ENCODE measurements around the gene AQR.
"Not testable (repeated sequence)": the region's sequence is repeated elsewhere in the genome, so short reads cannot be mapped to it uniquely, and the experiment has no call there.

AQR gene

DNA sequence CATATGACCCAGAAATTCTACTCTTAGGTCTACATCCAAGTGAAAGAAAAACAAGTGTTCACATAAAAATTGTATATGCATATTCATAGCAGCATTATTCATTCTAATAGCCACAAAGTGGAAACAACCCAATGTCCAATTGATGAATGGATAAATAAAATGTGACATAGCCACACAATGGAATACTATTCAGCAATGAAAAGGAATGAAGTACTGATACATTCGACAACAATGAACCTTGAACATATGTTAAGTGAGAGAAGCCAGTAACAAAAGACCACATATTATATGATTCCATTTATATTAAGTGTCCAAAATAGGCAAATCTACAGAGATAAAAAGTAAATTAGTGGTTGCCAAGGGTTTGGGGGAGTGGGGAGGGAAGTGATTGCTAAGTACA, 104.0 kb downstream of the AQR start:
- no peak for DNase-seq

DNA sequence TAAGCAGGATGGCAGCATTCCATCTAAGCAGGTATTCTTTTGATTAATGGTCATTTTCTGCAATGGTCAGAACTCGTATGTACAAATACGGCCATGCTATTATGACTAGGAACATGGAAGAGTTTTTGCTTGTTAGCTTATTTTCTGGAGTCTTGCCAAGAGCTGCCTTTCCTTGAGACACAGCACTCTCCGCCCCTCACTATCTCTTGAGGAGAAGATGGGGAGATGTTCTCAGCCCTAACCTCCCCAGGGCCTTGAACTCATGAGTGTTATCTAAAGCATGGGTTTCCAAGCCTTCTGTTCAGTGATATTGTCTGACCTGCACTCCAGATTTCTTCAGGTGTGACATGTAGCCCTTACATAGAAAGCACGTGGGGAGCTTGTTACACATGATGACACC, 108.3 kb downstream of the AQR start:
- DNase-seq, result no peak

DNA sequence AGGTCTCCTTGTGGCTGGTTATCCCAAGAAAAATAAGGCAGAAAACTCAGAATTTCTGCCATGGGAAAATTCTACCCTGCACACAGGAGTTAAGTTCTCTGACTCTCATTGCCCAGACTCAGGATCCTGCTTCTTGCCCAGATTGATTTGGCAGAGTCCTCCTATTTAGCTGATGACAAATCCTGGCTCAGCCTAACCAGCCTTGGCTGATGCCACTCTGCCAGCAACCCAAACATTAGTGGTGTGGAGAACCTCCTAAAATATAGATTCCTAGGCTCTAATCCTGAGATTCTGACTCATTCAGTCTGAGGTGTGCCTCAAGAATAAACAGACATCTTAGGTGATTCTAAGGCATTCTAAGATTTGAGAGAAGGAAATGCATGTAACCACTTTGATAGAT, 113.6 kb downstream of the AQR start:
- peak; percentile 7 for DNase-seq

GRCh38 chr15:34855413-34855812, 114.1 kb downstream of the AQR start:
- DNase-seq, result peak; percentile 81

- DNase-seq, result no peak
Observed at GRCh38 chr15:34854232-34854631, 115.3 kb downstream of the AQR start.

DNA sequence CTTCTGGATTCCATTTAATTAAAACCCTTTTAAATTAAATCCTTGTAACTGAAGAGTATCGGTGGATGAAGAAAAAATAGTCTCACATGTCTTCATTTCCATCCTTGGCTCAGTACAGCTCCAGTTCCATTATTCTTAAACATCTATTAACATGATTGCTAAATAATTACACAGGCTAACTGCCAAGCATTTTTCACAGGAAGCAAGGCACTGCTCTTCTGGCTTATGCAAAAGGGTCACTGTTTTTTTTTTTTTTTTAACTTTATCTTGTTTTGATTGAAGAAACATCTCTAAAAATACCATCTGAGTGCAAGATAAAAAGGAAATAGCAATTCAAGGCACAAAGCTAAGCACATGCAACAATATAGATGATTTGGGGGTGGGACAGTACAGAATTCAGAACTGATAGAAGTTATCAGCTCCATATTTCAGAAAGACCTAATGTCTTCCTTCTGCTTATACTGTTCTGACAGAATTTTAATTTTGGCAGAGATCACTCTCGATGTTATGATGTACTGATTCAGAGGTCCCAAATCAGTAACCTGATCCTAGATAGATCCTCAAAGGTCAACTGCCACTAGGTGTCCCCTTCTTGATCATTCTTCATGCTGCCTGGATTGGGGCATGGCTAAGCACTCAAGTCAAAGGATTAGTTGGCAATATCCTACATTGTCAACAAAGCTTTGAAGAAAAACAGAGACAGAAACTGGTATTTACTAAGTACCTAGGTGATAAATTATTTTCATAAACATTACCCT, 116.4 kb downstream of the AQR start:
- peak; percentile 39 for DNase-seq

DNA sequence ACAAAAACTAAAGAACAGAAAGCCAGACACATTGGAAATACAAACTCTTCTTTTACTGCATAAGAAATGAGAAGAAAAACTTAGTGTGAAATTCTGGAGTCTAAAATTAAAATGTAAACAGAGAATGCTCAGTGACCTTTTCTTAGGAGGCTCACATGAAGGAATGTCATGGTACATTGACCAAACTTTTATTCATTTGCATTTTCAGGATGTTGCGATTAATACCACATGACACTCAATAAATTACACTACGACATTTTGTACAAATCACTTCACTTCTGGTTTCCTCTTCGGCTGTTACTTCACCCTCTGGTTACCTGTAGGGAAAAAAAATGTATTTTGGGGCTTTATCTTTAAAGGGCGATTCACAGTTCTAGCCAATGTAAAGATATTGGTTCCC, 117.8 kb downstream of the AQR start:
- no peak for DNase-seq

DNA sequence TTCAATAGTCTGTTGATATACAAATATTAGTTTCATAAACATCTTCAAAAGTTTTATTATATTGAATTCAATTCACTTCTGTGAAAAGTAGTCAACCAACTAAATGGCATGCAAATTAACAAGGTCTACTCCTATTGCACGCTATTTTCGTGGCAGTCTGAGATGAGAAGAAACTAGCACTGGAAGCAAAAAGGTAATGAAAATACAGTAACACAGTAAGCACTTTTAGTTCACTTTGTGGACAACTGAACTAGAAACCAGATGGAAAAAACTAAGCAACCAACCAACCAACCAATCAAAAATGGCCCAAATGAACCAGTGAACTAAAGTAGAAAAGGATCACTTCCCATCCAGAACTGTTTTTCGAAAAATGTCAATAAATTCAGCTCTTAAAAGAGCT, 118.5 kb downstream of the AQR start:
- DNase-seq, result no peak

- no peak for DNase-seq
Observed at GRCh38 chr15:34850121-34850520, 119.4 kb downstream of the AQR start.

DNA sequence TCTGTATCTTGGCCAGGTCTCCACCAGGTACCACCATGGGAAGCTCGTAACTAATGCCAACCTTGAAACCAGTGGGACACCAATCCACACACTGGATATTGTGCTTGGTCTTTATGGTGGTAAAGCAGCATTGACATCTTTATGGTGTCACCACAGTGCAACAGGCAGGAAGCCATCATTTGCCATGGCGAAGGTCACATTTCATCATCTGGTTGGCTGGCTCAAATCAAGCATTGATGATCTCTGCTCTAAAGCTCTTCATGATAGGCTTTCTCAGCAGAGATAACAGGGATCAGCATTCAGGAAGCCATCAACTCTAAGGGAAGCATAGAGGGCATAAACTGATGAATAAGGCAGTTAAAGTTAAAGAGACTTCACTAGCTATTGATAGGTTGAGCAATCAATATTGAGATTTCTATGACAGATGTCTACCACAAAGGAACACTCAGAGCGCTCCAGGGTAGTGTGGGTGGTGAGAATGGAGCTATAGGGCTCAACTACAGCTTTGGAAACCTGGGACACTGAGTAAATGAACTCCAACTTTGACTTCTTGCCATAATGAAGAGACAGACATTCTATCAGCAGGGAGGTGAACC, 120.1 kb downstream of the AQR start:
- no peak for DNase-seq

DNA sequence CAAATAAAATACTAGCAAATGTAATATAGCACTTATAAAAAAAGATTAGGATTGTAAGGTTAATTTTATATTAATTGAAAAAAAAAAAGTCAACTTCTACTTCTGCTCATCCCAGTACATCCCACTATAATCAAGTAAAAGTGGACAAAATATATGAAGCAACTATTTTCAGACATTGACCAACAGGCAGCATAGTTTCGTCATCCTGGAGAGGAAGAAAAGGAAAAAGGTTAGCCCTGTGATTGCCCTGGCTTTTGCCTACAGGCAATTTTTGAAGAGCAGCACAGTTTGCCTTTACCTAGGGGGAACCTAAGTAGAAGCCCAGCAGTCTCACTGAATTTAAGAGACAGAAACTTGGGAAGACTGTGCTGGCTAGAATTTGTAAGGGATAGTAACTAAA, 121.9 kb downstream of the AQR start:
- no peak for DNase-seq

DNA sequence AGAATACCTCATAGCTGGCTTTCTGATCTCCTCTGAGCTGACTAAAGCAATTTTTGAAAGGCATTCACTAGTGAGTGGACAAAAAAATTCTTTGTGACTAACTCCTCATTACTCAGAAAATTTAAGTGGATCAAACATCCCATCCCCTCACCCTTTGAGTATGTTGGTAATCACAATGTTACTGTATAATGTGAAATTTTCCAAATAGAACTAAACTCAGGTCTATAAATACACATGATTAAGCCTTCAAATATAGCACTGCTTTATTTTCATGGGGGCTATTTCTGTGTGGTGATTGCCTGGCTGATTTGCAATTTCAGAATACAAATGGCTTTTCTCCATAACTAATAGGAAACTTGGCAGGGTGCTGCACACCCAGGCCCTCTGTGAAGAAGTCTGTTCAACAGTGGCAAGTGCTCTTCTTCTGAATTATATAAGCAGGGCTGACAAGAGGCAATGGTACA, 128.2 kb downstream of the AQR start:
- peak; percentile 70 for DNase-seq

- DNase-seq, result no peak
Observed at GRCh38 chr15:34838282-34838681, 131.3 kb downstream of the AQR start.

DNA sequence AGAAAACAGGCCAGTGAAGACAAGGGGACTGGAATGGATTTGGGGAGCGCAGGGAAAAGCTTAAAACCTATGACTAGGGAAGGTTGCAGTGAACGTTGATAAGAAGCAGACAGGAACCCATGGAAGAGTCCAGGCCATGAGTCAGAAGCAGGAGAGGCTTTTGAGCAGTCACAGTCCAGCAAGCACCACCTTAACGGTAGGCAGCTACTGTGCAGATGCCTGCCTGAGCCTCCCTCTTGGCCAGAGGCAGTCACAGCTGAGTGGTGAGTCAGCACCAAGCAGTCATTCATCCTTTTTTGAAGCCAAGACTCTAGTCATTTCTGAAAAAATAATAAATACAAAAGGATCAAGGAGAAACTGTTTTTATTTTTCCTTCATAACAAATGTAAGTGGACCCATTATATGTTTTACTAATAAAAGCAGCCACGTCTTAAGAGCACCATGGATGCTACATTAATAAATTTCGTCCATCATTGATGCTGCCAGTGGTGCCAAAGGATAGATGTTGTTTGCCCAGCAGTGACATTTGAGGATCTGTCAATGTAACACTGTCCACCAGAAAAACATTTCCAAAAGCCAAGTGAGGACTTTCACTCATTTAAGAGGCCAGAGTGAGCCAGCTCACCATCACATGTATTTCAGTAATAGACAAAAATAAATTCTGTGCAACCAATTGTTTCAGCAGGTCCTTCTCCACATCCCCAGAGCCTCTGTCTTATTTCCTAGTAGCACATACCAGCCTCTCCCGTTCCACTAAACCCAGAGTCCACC, 132.1 kb downstream of the AQR start:
- DNase-seq, result peak; percentile 79

- no peak for DNase-seq
Observed at GRCh38 chr15:34828145-34828911, 141.2 kb downstream of the AQR start.

GRCh38 chr15:34821831-34822230, 147.7 kb downstream of the AQR start:
- no peak for DNase-seq

DNA sequence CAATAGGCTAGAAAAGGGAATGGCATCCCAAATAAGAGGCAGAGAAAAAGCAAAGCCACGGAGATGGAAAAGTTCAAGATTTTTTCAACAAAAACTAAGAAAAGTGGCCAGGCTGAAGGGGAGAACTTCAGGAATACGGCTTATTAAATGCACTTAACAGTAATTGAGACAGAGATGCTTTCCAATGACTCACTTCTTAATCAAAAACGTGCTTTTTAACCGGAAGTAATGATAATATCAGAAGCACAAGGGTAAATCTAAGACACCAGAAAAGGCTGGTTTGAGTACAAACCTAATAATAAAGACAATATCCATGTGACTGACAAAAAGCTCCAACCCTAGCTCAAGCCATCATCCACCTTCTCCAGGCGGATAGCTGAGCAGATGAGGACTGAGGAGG, 149.4 kb downstream of the AQR start:
- no peak for DNase-seq

- peak; percentile 59 for DNase-seq
Observed at GRCh38 chr15:34818526-34818925, 151.0 kb downstream of the AQR start.

DNA sequence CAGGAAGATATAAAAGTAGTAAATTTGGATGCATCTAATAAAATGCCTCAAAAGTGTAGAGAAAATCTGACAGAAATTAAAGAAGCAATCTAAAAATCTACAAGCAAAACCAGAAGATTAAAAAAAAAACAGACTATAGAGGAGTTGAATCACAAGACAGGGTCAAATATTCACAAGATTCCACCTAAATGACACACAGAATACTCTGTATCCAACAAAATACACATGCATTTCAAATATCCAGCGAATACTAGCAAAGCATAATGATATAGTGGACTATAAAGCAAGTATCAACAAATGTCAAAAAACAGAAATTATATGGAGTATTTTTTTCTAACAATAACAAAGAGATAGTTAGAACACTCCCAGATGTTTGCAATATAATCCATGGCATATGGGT, 153.7 kb downstream of the AQR start:
- DNase-seq, result peak; percentile 46

DNA sequence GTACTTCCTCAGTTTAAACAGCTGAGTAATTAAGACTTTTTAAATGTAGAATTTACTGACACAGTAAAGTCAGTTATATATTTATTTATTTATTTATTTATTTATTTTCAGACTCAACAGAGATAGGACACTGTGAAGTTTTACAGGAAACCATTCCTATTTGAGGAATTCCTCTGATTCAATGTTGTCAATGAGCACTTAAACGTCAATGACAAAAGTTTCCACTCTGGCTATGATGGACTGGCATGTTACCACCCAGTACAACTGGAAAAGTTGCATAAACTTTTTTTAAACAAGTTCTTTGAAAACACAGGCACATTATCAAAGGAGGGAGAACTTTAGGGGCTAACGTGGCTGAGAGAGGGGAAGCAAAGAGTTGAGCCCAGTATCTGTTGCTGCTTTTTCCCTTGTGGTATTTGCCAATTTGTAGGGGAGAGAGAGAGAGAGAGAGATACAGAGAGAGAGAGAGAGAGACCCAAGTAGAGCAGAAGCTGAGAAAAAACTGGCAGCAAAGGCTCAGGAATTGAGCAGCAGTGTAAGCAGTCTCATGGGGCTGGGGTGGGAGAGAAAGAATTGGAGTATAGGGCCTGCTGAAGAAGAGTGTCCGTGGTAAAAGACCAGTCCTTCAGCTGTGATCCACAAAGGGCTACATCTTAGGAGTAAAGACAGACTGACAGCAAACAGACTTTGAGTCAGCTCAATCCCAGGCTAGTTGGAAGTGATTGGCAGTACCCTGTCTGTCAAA, 155.9 kb downstream of the AQR start:
- no peak for DNase-seq

GRCh38 chr15:34812868-34813365, 156.6 kb downstream of the AQR start:
- not testable (repeated sequence) for DNase-seq

- peak; percentile 72 for DNase-seq
Observed at GRCh38 chr15:34812369-34812768, 157.2 kb downstream of the AQR start.

Measured in fibroblast of skin of right biceps (primary cell).